ENCODE measurements around the gene MFSD6. TPM values are rescaled to one million over a fixed set of nuclear protein-coding genes. Genes with fewer than 3 reads are reported as not detected.

Gene MFSD6
- total RNA-seq, 2 donors from 2014 or later = 61.0 to 75.1 TPM

GRCh38 chr2:190415794-190416775, 7.9 kb downstream of the MFSD6 start:
- Histone ChIP-seq H3K4me1 (ENCODE audit: control insufficient read depth in 1 of 2, low read depth in 2 of 2) (no peaks in the 10 kb centered on the region), H3K9me3 (no peaks in the 10 kb centered on the region)
- ATAC-seq (ENCODE audit: insufficient number of reproducible peaks, low FRiP score, low read depth) = no peak

GRCh38 chr2:190417045-190417842, 9.1 kb downstream of the MFSD6 start:
- no peak overlapping the region for H3K27ac ChIP-seq
- H3K4me1 ChIP-seq (ENCODE audit: control insufficient read depth in 1 of 2, low read depth in 2 of 2) = no peaks in the 10 kb centered on the region
- no peaks in the 10 kb centered on the region for H3K9me3 ChIP-seq
- TF ChIP-seq CTCF (IDR thresholded peaks at IDR 0.05) = no peak
- ATAC-seq (ENCODE audit: insufficient number of reproducible peaks, low FRiP score, low read depth) = no peak
- DNase-seq (ENCODE audit: low spot score) = no peak
- H3K36me3 ChIP-seq = no peaks in the 10 kb centered on the region
- H3K27me3 ChIP-seq (replicated peaks; ENCODE audit: insufficient read depth) = no peaks in the 10 kb centered on the region
- no peak overlapping the region for H3K4me3 ChIP-seq

More at GRCh38 chr2:190415794-190416775, 7.9 kb downstream of the MFSD6 start:
- H3K36me3 ChIP-seq = no peaks in the 10 kb centered on the region
- H3K27ac ChIP-seq = no peak overlapping the region
- no peak overlapping the region for H3K4me3 ChIP-seq
- H3K27me3 ChIP-seq (replicated peaks; ENCODE audit: insufficient read depth) = no peaks in the 10 kb centered on the region
- no peak for DNase-seq (ENCODE audit: low spot score)
- TF ChIP-seq CTCF (IDR thresholded peaks at IDR 0.05) = no peak

- Histone ChIP-seq H3K27me3 (replicated peaks; ENCODE audit: insufficient read depth) (no peaks in the 10 kb centered on the region), H3K27ac (no peak overlapping the region), H3K4me3 (no peak overlapping the region), H3K4me1 (ENCODE audit: control insufficient read depth in 1 of 2, low read depth in 2 of 2) (no peaks in the 10 kb centered on the region), H3K36me3 (no peaks in the 10 kb centered on the region), H3K9me3 (no peaks in the 10 kb centered on the region)
- DNase-seq (ENCODE audit: low spot score) = no peak
- no peak for ATAC-seq (ENCODE audit: insufficient number of reproducible peaks, low FRiP score, low read depth)
- TF ChIP-seq CTCF (IDR thresholded peaks at IDR 0.05) = no peak
Measured at GRCh38 chr2:190418727-190419126, 10.6 kb downstream of the MFSD6 start.

GRCh38 chr2:190420801-190421200, 12.6 kb downstream of the MFSD6 start:
- no peak for ATAC-seq (ENCODE audit: insufficient number of reproducible peaks, low FRiP score, low read depth)
- H3K4me3 ChIP-seq = no peak overlapping the region
- TF ChIP-seq CTCF (IDR thresholded peaks at IDR 0.05) = no peak
- no peak overlapping the region for H3K27ac ChIP-seq
- no peaks in the 10 kb centered on the region for H3K27me3 ChIP-seq (replicated peaks; ENCODE audit: insufficient read depth)
- DNase-seq (ENCODE audit: low spot score) = no peak
- no peaks in the 10 kb centered on the region for H3K36me3 ChIP-seq
- no peaks in the 10 kb centered on the region for H3K9me3 ChIP-seq
- H3K4me1 ChIP-seq (ENCODE audit: control insufficient read depth in 1 of 2, low read depth in 2 of 2) = no peaks in the 10 kb centered on the region

Data from thoracic aorta (tissue), 2 donors.